PFSK-1 (cell line): ENCODE measurements around the gene POLR3E.

Experiments used
- POLR2AphosphoS5 ChIP-seq: IDR thresholded peaks from 2 replicates; pipeline ENCODE4 v1.6.1; 2012; ENCODE audit warnings: low read depth, mild to moderate bottlenecking, control low read depth, low read length, moderate library complexity
- TAF1 ChIP-seq: IDR thresholded peaks from 2 replicates; pipeline ENCODE4 v1.6.1; 2012; ENCODE audit warnings: low read length, control low read depth, borderline replicate concordance; ENCODE audit not compliant: insufficient read depth

GRCh38 chr16:22359679-22360078, 62.5 kb downstream of the POLR3E start:
- TF ChIP-seq TAF1, result no peak
- TF ChIP-seq POLR2AphosphoS5, result no peak
